Melanocyte of skin (primary cell): Measurements from ENCODE around the gene PNRC1. TPM values are rescaled to one million over a fixed set of nuclear protein-coding genes. Genes with fewer than 3 reads are reported as not detected.

Source experiments
- small RNA-seq, 2 donors: library from RNA; depleted of rRNA; stranded (forward); fragments of <200 nt; gene quantifications; one replicate each; pipeline ENCODE3, GENCODE V24; 2012
- total RNA-seq, 2 donors: library from RNA; depleted of rRNA; stranded (reverse); fragments of >200 nt; gene quantifications; 2 replicates each; pipeline ENCODE4 v1.2.3, GENCODE V29; 2012

The PNRC1 gene
- total RNA-seq: 10 to 100 TPM; 13.3 to 36.8 TPM

GRCh38 chr6:89080281-89081128 lies at the start of gene PNRC1:
PNRC1 (plus strand) TSS chr6:89080751; CDS start chr6:89080895, 144 bp downstream.

GRCh38 chr6:89117211-89118108 lies 36.9 kb downstream of the PNRC1 start, which contains the start of gene SRSF12:
SRSF12 (minus strand) TSS chr6:89118071; CDS start chr6:89117887, 184 bp downstream.

Small RNA genes within 50 kb of the gene (small RNA-seq; reads per million reads assigned to genes)
- 0 reads per million in 2 donors for gene RN7SL336P
- gene RNU2-61P: 1.5 to 3.8 reads per million in 2 donors

Other genes with a start within 250 kb of the PNRC1 start
- 10 to 100 TPM; 22.4 to 28.6 TPM for gene RNGTT, start 117.1 kb upstream of the PNRC1 start, total RNA-seq
- 1 to 10 TPM; 1.7 TPM for gene SRSF12, start 37.3 kb downstream of the PNRC1 start, total RNA-seq
- 10 to 100 TPM in 1 of 2 donors, 1 to 10 TPM in 1; 3.8 to 11.3 TPM for gene PM20D2, start 65.3 kb downstream of the PNRC1 start, total RNA-seq
- not detected for gene GABRR1, start 136.6 kb downstream of the PNRC1 start, total RNA-seq
- under 1 TPM in 1 of 2 donors, not detected in 1; 0.34 TPM for gene GABRR2, start 234.5 kb downstream of the PNRC1 start, total RNA-seq